ENCODE data around the gene MARCHF2.
"Not testable (repeated sequence)": the region's sequence is repeated elsewhere in the genome, so short reads cannot be mapped to it uniquely, and the experiment has no call there.

MARCHF2 gene

DNA sequence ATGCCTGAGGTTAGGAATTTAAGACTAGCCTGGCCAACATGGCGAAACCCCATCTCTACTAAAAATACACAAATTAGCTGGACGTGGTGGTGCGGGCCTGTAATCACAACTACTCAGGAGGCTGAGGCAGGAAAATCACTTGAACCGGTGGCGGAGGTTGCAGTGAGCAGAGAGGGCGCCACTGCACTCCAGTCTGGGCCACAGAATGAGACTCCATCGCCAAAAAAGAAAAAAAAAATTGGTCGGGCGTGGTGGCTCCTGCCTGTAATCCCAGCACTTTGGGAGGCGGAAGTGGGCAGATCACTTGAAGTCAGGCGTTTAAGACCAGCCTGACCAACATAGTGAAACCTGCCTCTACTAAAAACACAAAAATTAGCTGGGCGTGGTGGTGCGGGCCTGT, 2.4 kb upstream of the MARCHF2 start:
- not testable (repeated sequence) for DNase-seq (ENCODE audit: low spot score)

DNA sequence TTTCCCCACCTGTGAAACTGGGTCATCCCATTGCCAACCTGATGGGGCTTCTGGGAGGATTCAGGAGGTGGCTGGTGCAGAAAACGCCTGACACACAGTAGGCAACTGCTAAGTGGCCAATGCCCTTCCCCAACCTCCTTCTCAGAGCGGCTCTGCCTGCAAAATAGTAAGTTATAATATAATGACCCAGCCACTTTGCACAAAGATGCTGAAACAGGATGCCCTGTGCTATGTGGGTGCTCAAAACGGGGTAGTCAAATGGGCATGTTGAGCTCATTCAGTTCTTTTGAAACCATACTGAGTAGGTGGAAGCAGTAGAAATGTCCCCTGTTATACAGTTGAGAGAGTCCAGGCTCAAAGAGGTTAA, 507 bp downstream of the MARCHF2 start:
- DNase-seq (ENCODE audit: low spot score), result no peak

DNA sequence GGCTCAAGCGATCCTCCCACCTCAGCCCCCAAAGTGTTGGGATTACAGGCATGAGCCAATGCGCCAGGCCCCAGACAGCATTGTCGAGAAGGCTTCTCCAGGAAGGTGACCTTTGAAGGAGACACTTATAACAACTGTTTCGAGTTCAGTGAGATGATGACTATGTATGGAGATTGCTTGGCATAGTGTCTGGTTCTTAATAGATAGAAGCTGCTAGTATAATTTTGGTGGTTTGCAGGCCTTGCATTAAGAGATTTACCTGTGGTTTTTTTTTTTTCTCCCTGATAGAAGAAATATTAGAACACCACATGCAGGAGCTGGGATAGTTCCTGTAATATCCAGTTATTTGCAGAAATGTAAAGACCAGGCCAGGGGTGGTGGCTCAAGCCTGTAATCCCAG, 3.7 kb downstream of the MARCHF2 start:
- no peak for DNase-seq (ENCODE audit: low spot score)

GRCh38 chr19:8421484-8422461, 8.7 kb downstream of the MARCHF2 start:
- DNase-seq (ENCODE audit: low spot score), result no peak

DNA sequence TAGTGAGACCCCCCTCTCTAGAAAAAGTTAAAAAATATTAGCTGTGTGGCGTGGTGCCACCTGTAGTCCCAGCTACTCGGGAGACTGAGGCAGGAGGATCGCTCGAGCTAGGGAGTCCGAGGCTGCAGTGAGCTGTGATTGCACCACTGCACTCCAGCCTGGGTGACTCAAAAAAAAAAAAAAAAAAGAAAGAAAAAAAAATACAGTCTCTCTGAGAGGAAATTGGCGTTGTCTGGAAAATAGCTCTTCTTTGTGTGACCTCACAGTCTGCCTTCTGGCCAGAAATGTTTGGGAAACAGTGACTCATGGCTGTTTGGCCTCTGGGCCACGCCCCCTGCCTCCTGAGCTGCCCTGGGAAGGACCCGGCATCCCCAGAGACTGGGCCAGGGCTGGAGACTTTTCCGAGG, 10.7 kb downstream of the MARCHF2 start:
- DNase-seq (ENCODE audit: low spot score), result no peak

- DNase-seq (ENCODE audit: low spot score), result not testable (repeated sequence)
These were observed 12.2 kb downstream of the MARCHF2 start for GRCh38 chr19:8425331-8425730.

DNA sequence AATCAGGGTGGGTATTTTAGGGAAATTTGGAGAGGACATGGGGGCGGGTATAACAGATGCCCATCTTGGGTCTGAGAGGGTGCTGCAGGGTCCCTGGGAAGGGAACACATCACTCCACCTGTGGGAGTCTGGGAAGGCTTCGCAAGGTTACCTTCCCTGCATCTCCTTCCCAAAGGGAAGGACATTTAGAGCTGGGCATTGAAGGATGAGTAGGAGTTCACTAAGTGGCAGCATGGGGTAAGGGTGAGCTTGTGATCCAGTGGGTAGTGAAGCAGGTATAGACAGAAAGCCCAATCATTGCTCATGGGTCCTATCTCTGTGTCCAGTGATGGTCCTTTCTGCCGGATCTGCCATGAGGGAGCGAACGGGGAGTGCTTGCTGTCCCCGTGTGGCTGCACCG, 13.2 kb downstream of the MARCHF2 start:
- no peak for DNase-seq (ENCODE audit: low spot score)

GRCh38 chr19:8429044-8429443, 15.9 kb downstream of the MARCHF2 start:
- DNase-seq (ENCODE audit: low spot score), result no peak

GRCh38 chr19:8429826-8430225, 16.7 kb downstream of the MARCHF2 start:
- no peak for DNase-seq (ENCODE audit: low spot score)

DNA sequence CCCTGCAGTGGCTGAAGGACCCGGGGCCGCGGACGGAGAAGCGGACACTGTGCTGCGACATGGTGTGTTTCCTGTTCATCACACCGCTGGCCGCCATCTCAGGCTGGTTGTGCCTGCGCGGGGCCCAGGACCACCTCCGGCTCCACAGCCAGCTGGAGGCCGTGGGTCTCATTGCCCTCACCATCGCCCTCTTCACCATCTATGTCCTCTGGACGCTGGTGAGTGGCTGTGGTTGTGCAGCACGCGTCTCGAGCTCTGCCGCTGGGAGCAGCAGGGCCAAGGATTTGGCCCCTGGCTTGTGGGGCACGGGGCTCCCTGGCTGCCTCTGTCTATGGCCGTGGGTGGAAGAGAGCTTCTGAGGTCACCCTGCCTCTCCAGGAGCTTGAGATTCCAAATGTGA, 17.5 kb downstream of the MARCHF2 start:
- no peak for DNase-seq (ENCODE audit: low spot score)

DNA sequence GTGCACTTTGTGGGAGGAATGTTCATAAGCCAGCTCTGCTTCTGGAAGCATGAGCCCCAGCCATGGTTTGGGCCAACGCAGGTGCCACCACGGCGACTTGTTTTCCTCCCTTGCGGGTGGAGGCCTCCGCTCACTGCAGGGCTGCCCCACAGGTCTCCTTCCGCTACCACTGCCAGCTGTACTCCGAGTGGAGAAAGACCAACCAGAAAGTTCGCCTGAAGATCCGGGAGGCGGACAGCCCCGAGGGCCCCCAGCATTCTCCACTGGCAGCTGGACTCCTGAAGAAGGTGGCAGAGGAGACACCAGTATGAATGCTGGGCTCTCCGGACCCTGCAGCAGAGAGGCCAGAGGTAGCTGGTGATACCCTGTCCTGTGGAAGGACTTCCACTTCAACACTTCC, 25.1 kb downstream of the MARCHF2 start:
- DNase-seq (ENCODE audit: low spot score), result no peak

GRCh38 chr19:8441725-8442544, 28.8 kb downstream of the MARCHF2 start:
- no peak for DNase-seq (ENCODE audit: low spot score)

DNA sequence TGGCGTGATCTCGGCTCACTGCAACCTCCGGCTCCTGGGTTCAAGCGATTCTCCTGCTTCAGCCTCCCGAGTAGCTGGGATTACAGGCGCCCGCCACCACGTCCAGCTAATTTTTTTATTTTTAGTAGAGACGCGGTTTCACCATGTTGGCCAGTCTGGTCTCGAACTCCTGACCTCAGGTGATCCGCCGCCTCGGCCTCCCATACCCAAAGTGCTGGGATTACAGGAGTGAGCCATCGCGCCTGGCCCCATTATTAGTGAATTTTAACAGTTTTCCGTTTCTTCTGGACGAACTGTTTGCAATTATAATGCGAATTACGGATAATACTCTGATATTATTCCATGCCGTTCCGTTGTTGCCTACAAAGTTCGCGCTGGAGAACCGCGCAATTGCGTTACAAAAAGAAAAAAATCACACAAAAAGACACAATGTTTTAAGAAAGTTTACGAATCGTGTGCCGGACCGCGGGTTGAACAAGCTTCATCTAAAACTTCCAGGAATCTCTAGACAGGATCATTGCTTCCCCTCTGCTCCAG, 31.1 kb downstream of the MARCHF2 start:
- not testable (repeated sequence) for DNase-seq (ENCODE audit: low spot score)

DNA sequence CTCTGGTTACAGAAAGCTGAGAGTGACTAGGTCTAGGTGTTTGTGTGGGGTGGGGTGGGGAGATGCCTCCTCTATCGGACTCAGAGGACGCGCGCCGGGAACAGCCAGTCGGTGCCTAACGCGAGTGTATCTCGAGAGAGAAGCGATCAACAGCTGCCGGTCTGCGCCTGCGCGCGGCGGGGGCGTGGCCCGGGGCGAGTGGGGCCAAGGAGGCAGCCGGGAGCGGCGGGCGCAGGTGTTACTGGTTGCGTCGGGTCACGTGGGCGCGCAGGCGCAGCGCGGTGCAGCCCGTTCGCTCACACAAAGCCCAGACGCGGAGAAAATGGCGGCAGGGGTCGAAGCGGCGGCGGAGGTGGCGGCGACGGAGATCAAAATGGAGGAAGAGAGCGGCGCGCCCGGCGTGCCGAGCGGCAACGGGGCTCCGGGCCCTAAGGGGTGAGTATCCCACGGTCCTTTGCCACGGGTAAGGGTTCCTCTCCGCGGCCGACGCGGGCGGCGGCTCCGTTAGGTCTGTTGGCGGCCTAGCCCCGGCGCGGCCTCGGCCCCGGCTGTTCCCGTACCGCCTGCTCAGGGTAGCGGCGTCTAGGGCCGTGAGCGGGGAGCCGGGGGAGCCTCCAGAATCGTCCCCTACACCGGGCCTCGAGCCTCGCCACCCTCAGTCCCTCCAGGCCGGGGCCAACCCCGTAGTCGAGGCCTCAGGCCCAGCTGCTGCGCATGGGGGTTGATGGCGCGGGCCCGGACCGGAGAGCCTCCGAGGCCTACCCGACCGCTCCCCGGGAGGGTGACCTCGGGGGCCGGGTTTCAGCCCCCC, 31.8 kb downstream of the MARCHF2 start, which contains the start of gene HNRNPM:
HNRNPM (plus strand) TSS at position 299 of the 811 bp plus-strand sequence; CDS start at position 323, 24 bp downstream.
- peak; percentile 100 for DNase-seq (ENCODE audit: low spot score)

- DNase-seq (ENCODE audit: low spot score), result peak; percentile 10
These were observed 32.4 kb downstream of the MARCHF2 start for GRCh38 chr19:8445488-8446001.

- DNase-seq (ENCODE audit: low spot score), result no peak
These were observed 33.1 kb downstream of the MARCHF2 start for GRCh38 chr19:8446061-8446709.

- no peak for DNase-seq (ENCODE audit: low spot score)
These were observed 36.7 kb downstream of the MARCHF2 start for GRCh38 chr19:8449830-8450229.

- DNase-seq (ENCODE audit: low spot score), result no peak
These were observed 38.3 kb downstream of the MARCHF2 start for GRCh38 chr19:8451377-8451776.

GRCh38 chr19:8451885-8452284, 38.8 kb downstream of the MARCHF2 start:
- DNase-seq (ENCODE audit: low spot score), result no peak

DNA sequence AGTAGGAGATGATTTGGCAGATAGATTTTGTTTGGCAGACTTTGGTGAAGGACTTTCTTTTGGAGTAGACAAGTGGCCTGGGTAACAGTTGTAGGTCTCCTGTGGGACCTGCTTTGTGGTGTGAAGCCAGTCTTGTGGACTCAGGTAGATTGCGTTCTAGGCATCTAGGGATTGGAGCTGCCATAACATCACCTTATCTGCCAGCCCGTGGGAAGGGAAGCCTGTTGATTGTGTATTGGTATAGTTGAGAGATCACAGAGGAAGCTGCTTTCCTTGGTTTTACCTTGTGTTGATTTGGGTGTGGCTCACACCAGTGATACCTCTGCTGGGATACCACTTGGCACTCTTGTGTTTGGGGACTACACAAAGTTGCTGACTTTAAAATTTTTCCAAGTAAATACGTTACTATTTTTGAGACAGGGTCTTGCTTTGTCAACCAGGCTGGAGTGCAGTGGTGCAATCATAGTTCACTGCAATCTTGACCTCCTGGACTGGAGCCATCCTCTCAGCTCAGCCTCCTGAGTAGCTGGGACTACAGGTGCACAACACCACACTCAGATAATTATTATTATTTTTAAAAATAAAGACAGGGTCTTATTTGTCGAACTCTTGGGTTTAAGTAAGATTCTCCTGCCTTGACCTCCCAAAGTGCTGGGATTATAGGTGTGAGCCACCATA, 39.5 kb downstream of the MARCHF2 start:
- DNase-seq (ENCODE audit: low spot score), result no peak

Measured in CD4-positive, alpha-beta T cell treated with Interleukin-6 at 100 ng/mL for 8 hours (primary cell).